ENCODE results near the gene RAB26.
"Not testable (repeated sequence)": the region's sequence is repeated elsewhere in the genome, so short reads cannot be mapped to it uniquely, and the experiment has no call there.

GRCh38 chr16:2107791-2108125 is 40.7 kb upstream of the RAB26 start:
- not testable (repeated sequence) for TF ChIP-seq POLR2A (IDR thresholded peaks at IDR 0.05; ENCODE audit: low read depth); EP300 (IDR thresholded peaks at IDR 0.05); CTCF (IDR thresholded peaks at IDR 0.05); POLR2AphosphoS5 (IDR thresholded peaks at IDR 0.05)
